ENCODE measurements around the gene IGSF3. TPM values are rescaled to one million over a fixed set of nuclear protein-coding genes. Genes with fewer than 3 reads are reported as not detected.

The IGSF3 gene
- total and polyA plus RNA-seq, 10 of the 15 experiments (the other 5 are each of a cell fraction or from before 2014, with no cell fraction given), result 1.4 to 18.0 (median 9.6) TPM

GRCh38 chr1:116558140-116558549 is 109.4 kb downstream of the IGSF3 start:
- peaks cover 98% of the 10 kb centered on the region for H3K79me2 ChIP-seq (ENCODE audit: control insufficient read depth, insufficient read depth, low read length)
- TF ChIP-seq RUNX3 (IDR thresholded peaks at IDR 0.05; ENCODE audit: low read length) (peak; percentile 84), KDM1A (IDR thresholded peaks at IDR 0.05; ENCODE audit: borderline replicate concordance) (no peak), SIX5 (IDR thresholded peaks at IDR 0.05; ENCODE audit: low read depth, low read length, severe bottlenecking) (no peak), KLF5 (IDR thresholded peaks at IDR 0.05; ENCODE audit: partially characterized antibody) (peak; percentile 56), NFIC (IDR thresholded peaks at IDR 0.05; ENCODE audit: low read depth, low read length) (peak; percentile 98), POLR2AphosphoS2 (IDR thresholded peaks at IDR 0.05; ENCODE audit: low read depth, low read length) (0 out of 2 replicates have a peak, but pooled peaks have one; percentile 46), JUND (IDR thresholded peaks at IDR 0.05; ENCODE audit: low read depth, low read length) (no peak), ZNF274 (IDR thresholded peaks at IDR 0.05; ENCODE audit: insufficient read depth, insufficient read length) (no peak), REST (IDR thresholded peaks at IDR 0.05; ENCODE audit: low read depth, low read length) (no peak), EP300 (IDR thresholded peaks at IDR 0.05; ENCODE audit: borderline replicate concordance in 1 of 2, control insufficient read depth in 1 of 2, low read depth in 2 of 2, low read length in 2 of 2) (peak; percentile 85 to 97; a peak in 3 of 4 replicates), CEBPB (IDR thresholded peaks at IDR 0.05; ENCODE audit: borderline replicate concordance in 1 of 2, low read depth in 2 of 2, low read length in 2 of 2) (peak in 1 of 2 experiments; percentile 47; a peak in 1 of 4 replicates), ZBED1 (IDR thresholded peaks at IDR 0.05; ENCODE audit: borderline replicate concordance) (peak; percentile 66; the same call in 1 of the 2 replicates), IRF4 (IDR thresholded peaks at IDR 0.05; ENCODE audit: low read depth, low read length) (peak; percentile 91), ZZZ3 (IDR thresholded peaks at IDR 0.05; ENCODE audit: control insufficient read depth, insufficient read length, low read depth) (no peak), CHD4 (IDR thresholded peaks at IDR 0.05) (no peak), NRF1 (conservative IDR thresholded peaks at IDR 0.05; ENCODE audit: low read depth, low read length) (no peak), ZNF687 (IDR thresholded peaks at IDR 0.05) (peak; percentile 64)

More at GRCh38 chr1:116558140-116558549, 109.4 kb downstream of the IGSF3 start:
- DNase-seq (ENCODE audit: low read depth, low spot score), result no peak
- peak overlapping the region; percentile 48; the same call in 1 of the 2 replicates for H3K4me3 ChIP-seq
- peak overlapping the region; percentile 92 for H3K4me2 ChIP-seq (ENCODE audit: control insufficient read depth, insufficient read depth)
- ChIA-PET CTCF (interaction anchor here (1.1 to 4.0 kb wide), 7 partner anchors 10 to 115 kb away, joined by 3 to 30 read pairs (median 6); no protein-coding TSS in a partner anchor), RAD21 (ENCODE audit: unreplicated experiment) (interaction anchor here (0.9 to 5.9 kb wide), 13 partner anchors 7 to 502 kb away, joined by 3 to 50 read pairs (median 12); partner anchors contain the start of genes CD58 and TTF2), SMC1A (ENCODE audit: uncharacterized antibody, unreplicated experiment) (interaction anchor here (0.6 to 7.7 kb wide), 9 partner anchors 10 to 104 kb away, joined by 3 to 128 read pairs (median 14); no protein-coding TSS in a partner anchor), POLR2A (interaction anchor here (0.7 to 5.9 kb wide), 8 partner anchors 11 to 54 kb away, joined by 4 to 95 read pairs (median 15); partner anchors contain the start of gene CD58)
- H2AFZ ChIP-seq (ENCODE audit: control insufficient read depth, low read depth, low read length), result no peak overlapping the region
- no peaks in the 10 kb centered on the region for H3K27me3 ChIP-seq (replicated peaks in 1 of 2; ENCODE audit: control insufficient read depth in 2 of 2, insufficient read depth in 2 of 2, low read length in 1 of 2)
- 1% methylated on average over 4 of the region's 4 CpGs for WGBS (ENCODE audit: insufficient coverage, insufficient replicate concordance, low lambda C conversion rate, missing lambda C conversion rate)
- peak; percentile 34 for ATAC-seq
- peaks cover 1 to 5% of the 10 kb centered on the region in 2 experiments; a peak in 2 of 4 replicates for H3K36me3 ChIP-seq (ENCODE audit: control insufficient read depth in 2 of 2, insufficient read depth in 2 of 2, low read length in 1 of 2)
- intact Hi-C loops (cut with micrococcal nuclease; ENCODE audit: unreplicated experiment), result loop anchor here (2.0 to 5.0 kb wide), 4 partner anchors 19 to 504 kb away; partner anchors contain the start of gene TTF2
- no peak for FAIRE-seq
- BruUV-seq (replicated peaks), result no TSS peak
- no peaks in the 10 kb centered on the region for H4K20me1 ChIP-seq (ENCODE audit: control insufficient read depth, insufficient read depth)
- peaks cover 5% of the 10 kb centered on the region; the same call in 2 of the 3 replicates for H3K9me3 ChIP-seq (replicated peaks; ENCODE audit: control insufficient read depth, insufficient read depth, low read length)
- peaks cover 65% of the 10 kb centered on the region for H3K4me1 ChIP-seq (ENCODE audit: control insufficient read depth, insufficient read depth, low read length)
- in situ Hi-C loops (cut with MboI), result loop anchor here (25.0 kb wide), 1 partner anchor 1104 kb away; no protein-coding TSS in a partner anchor
- H3K9ac ChIP-seq (ENCODE audit: control insufficient read depth, insufficient read depth, low read length), result peak overlapping the region; percentile 85
- H3K27ac ChIP-seq (ENCODE audit: control insufficient read depth, insufficient read depth), result peak overlapping the region; percentile 100
